Prostate gland (tissue), 2 donors: Measurements from ENCODE around the gene THAP8.

Experiments
- POLR2A ChIP-seq: fragments of 450-650 bp; IDR thresholded peaks from one replicate; pipeline ENCODE4 v1.6.1; 2016; ENCODE audit warnings: antibody characterized with exemption, mild to moderate bottlenecking
- TF ChIP-seq, protein P1 (sequence below), 4 experiments: fragments of 200-600 bp in 2 of 4; fragments of 450-650 bp in 2 of 4; sonication (generic) in 2 of 4; IDR thresholded peaks; 1 replicate in 3 of 4; 2 replicates in 1 of 4; pipeline ENCODE4 v1.5.1; 2016 to 2019; ENCODE audit warnings: antibody characterized with exemption in 4 of 4, mild to moderate bottlenecking in 2 of 4, moderate library complexity in 2 of 4

DNA sequence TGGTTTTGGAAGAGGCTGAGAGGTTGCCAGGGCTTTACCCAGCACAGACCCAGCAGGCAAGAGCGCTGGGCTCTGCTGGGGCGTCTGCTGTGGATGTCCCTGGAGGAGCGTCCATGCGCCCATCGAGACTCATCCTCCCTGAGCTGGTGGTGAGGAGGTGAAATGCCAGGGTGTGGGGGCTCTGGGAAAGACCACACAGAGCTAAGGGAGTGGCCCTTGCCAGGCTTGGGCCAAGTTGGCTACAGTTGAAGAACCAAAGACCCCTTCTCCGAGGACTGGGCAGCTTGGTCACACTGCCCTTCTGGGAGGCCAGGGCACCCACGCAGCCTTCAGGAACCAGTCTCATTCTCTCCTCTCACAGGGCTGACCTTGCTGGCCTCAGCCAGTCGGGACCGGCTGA, 32.2 kb upstream of the THAP8 start:
- TF ChIP-seq, protein P1, sequence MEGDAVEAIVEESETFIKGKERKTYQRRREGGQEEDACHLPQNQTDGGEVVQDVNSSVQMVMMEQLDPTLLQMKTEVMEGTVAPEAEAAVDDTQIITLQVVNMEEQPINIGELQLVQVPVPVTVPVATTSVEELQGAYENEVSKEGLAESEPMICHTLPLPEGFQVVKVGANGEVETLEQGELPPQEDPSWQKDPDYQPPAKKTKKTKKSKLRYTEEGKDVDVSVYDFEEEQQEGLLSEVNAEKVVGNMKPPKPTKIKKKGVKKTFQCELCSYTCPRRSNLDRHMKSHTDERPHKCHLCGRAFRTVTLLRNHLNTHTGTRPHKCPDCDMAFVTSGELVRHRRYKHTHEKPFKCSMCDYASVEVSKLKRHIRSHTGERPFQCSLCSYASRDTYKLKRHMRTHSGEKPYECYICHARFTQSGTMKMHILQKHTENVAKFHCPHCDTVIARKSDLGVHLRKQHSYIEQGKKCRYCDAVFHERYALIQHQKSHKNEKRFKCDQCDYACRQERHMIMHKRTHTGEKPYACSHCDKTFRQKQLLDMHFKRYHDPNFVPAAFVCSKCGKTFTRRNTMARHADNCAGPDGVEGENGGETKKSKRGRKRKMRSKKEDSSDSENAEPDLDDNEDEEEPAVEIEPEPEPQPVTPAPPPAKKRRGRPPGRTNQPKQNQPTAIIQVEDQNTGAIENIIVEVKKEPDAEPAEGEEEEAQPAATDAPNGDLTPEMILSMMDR (IDR thresholded peaks at IDR 0.05), result no peak
- no peak for TF ChIP-seq POLR2A
